Activated CD4-positive, alpha-beta T cell treated with anti-CD3 and anti-CD28 coated beads for 1 hour (primary cell): ENCODE measurements around the gene SORBS2.

ENCODE experiments used
- DNase-seq: peaks from one replicate; pipeline ENCODE4 v3.0.0-alpha.2; 2020

Gene SORBS2

GRCh38 chr4:185542626-185543315 is 269.2 kb downstream of the SORBS2 start:
- no peak for DNase-seq

- DNase-seq, result no peak
Observed at GRCh38 chr4:185541251-185541727, 270.7 kb downstream of the SORBS2 start.

- no peak for DNase-seq
Observed at GRCh38 chr4:185540487-185541120, 271.4 kb downstream of the SORBS2 start.

- no peak for DNase-seq
Observed at GRCh38 chr4:185540040-185540439, 272.0 kb downstream of the SORBS2 start.

- DNase-seq, result no peak
Observed at GRCh38 chr4:185538806-185539205, 273.2 kb downstream of the SORBS2 start.

GRCh38 chr4:185536411-185536709 is 275.6 kb downstream of the SORBS2 start:
- DNase-seq, result no peak

- DNase-seq, result no peak
Observed at GRCh38 chr4:185535612-185536410, 276.2 kb downstream of the SORBS2 start.
